ENCODE results near the gene TIMELESS. TPM values are rescaled to one million over a fixed set of nuclear protein-coding genes. Genes with fewer than 3 reads are reported as not detected.

The TIMELESS gene
- total RNA-seq, 1 experiment from 2014 or later, result 71.4 TPM

- H3K36me3 ChIP-seq (ENCODE audit: insufficient read depth, low read length, poor library complexity, severe bottlenecking), result no peaks in the 10 kb centered on the region
- DNase-seq (ENCODE audit: low spot score), result no peak
- H3K9me3 ChIP-seq (ENCODE audit: low read depth, low read length, poor library complexity, severe bottlenecking), result no peaks in the 10 kb centered on the region
- BruUV-seq (replicated peaks), result no TSS peak
- no peak for TF ChIP-seq CTCF (conservative IDR thresholded peaks at IDR 0.05; ENCODE audit: low read depth, low read length)
- TF ChIP-seq EZH2 (IDR thresholded peaks at IDR 0.05; ENCODE audit: borderline replicate concordance, low read depth, low read length, poor library complexity, severe bottlenecking), result no peak
- ChIA-PET POLR2A (ENCODE audit: low non-redundant PET) (no interaction called here), CTCF (no interaction called here)
- H3K4me1 ChIP-seq (ENCODE audit: insufficient read depth, low read length, poor library complexity, severe bottlenecking), result no peaks in the 10 kb centered on the region
- no peak overlapping the region for H3K27ac ChIP-seq (ENCODE audit: low read depth, low read length, poor library complexity, severe bottlenecking)
- no peak overlapping the region for H3K4me3 ChIP-seq (ENCODE audit: low read depth, low read length, poor library complexity, severe bottlenecking)
- intact Hi-C loops (cut with micrococcal nuclease; ENCODE audit: unreplicated experiment), result no loop called here
- no peaks in the 10 kb centered on the region for H3K27me3 ChIP-seq (replicated peaks; ENCODE audit: insufficient read depth, low read depth, low read length, poor library complexity)
These were observed 50.9 kb downstream of the TIMELESS start for GRCh38 chr12:56398324-56398723.

GRCh38 chr12:56392331-56392730 lies 56.9 kb downstream of the TIMELESS start:
- no peak overlapping the region for H3K4me3 ChIP-seq (ENCODE audit: low read depth, low read length, poor library complexity, severe bottlenecking)
- no peak for TF ChIP-seq CTCF (conservative IDR thresholded peaks at IDR 0.05; ENCODE audit: low read depth, low read length)
- H3K36me3 ChIP-seq (ENCODE audit: insufficient read depth, low read length, poor library complexity, severe bottlenecking), result no peaks in the 10 kb centered on the region
- H3K4me1 ChIP-seq (ENCODE audit: insufficient read depth, low read length, poor library complexity, severe bottlenecking), result peaks cover under 1% of the 10 kb centered on the region
- no peaks in the 10 kb centered on the region for H3K27me3 ChIP-seq (replicated peaks; ENCODE audit: insufficient read depth, low read depth, low read length, poor library complexity)
- peaks cover 4% of the 10 kb centered on the region for H3K9me3 ChIP-seq (ENCODE audit: low read depth, low read length, poor library complexity, severe bottlenecking)
- intact Hi-C loops (cut with micrococcal nuclease; ENCODE audit: unreplicated experiment), result no loop called here
- ChIA-PET POLR2A (ENCODE audit: low non-redundant PET) (interaction anchor here (0.6 kb wide), 1 partner anchor 14 kb away, joined by 5 read pairs; no protein-coding TSS in a partner anchor), CTCF (interaction anchor here (0.7 kb wide), 1 partner anchor 244 kb away, joined by 8 read pairs; no protein-coding TSS in a partner anchor)
- no peak for DNase-seq (ENCODE audit: low spot score)
- H3K27ac ChIP-seq (ENCODE audit: low read depth, low read length, poor library complexity, severe bottlenecking), result no peak overlapping the region
- no TSS peak for BruUV-seq (replicated peaks)

GRCh38 chr12:56391721-56392120 lies 57.5 kb downstream of the TIMELESS start:
- BruUV-seq (replicated peaks), result no TSS peak
- no peak overlapping the region for H3K4me3 ChIP-seq (ENCODE audit: low read depth, low read length, poor library complexity, severe bottlenecking)
- ChIA-PET POLR2A (ENCODE audit: low non-redundant PET) (no interaction called here), CTCF (interaction anchor here (0.7 kb wide), 1 partner anchor 245 kb away, joined by 8 read pairs; no protein-coding TSS in a partner anchor)
- no peaks in the 10 kb centered on the region for H3K27me3 ChIP-seq (replicated peaks; ENCODE audit: insufficient read depth, low read depth, low read length, poor library complexity)
- no peak overlapping the region for H3K27ac ChIP-seq (ENCODE audit: low read depth, low read length, poor library complexity, severe bottlenecking)
- H3K36me3 ChIP-seq (ENCODE audit: insufficient read depth, low read length, poor library complexity, severe bottlenecking), result no peaks in the 10 kb centered on the region
- H3K4me1 ChIP-seq (ENCODE audit: insufficient read depth, low read length, poor library complexity, severe bottlenecking), result peaks cover 6% of the 10 kb centered on the region
- H3K9me3 ChIP-seq (ENCODE audit: low read depth, low read length, poor library complexity, severe bottlenecking), result peaks cover 4% of the 10 kb centered on the region
- TF ChIP-seq CTCF (conservative IDR thresholded peaks at IDR 0.05; ENCODE audit: low read depth, low read length), result no peak
- no peak for DNase-seq (ENCODE audit: low spot score)
- intact Hi-C loops (cut with micrococcal nuclease; ENCODE audit: unreplicated experiment), result no loop called here

All from A673 (cell line).